ENCODE measurements around the gene LYVE1.

DNA sequence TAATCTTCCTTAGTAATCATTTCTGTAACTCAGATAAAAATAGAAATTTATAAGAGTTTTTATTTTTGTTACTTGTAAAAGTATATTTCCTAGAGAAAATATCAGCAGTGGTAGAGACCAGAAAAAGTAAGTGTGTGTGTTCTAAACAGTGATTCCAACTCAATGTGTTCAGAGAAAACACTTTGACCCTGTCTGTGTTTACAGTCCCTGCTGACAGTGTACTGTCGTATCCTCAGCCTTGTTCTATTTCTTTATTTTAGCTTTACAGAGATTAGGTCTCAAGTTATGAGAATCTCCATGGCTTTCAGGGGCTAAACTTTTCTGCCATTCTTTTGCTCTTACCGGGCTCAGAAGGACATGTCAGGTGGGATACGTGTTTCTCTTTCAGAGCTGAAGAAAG, 10.2 kb downstream of the LYVE1 start:
- TF ChIP-seq, protein P1, sequence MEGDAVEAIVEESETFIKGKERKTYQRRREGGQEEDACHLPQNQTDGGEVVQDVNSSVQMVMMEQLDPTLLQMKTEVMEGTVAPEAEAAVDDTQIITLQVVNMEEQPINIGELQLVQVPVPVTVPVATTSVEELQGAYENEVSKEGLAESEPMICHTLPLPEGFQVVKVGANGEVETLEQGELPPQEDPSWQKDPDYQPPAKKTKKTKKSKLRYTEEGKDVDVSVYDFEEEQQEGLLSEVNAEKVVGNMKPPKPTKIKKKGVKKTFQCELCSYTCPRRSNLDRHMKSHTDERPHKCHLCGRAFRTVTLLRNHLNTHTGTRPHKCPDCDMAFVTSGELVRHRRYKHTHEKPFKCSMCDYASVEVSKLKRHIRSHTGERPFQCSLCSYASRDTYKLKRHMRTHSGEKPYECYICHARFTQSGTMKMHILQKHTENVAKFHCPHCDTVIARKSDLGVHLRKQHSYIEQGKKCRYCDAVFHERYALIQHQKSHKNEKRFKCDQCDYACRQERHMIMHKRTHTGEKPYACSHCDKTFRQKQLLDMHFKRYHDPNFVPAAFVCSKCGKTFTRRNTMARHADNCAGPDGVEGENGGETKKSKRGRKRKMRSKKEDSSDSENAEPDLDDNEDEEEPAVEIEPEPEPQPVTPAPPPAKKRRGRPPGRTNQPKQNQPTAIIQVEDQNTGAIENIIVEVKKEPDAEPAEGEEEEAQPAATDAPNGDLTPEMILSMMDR (IDR thresholded peaks at IDR 0.05), result no peak
- TF ChIP-seq JUND (IDR thresholded peaks at IDR 0.05) (no peak), TAF1 (IDR thresholded peaks at IDR 0.05; ENCODE audit: borderline replicate concordance, low read depth, low read length) (no peak), EP300 (IDR thresholded peaks at IDR 0.05; ENCODE audit: borderline replicate concordance in 1 of 2, low read depth in 1 of 2, low read length in 1 of 2) (no peak), RAD21 (IDR thresholded peaks at IDR 0.05; ENCODE audit: low read length) (no peak), YY1 (IDR thresholded peaks at IDR 0.05; ENCODE audit: low read depth) (no peak), POLR2AphosphoS5 (IDR thresholded peaks at IDR 0.05; ENCODE audit: low read depth, low read length) (no peak), MEF2A (IDR thresholded peaks at IDR 0.05; ENCODE audit: borderline replicate concordance, low read depth) (no peak)
- TF ChIP-seq, protein P2, sequence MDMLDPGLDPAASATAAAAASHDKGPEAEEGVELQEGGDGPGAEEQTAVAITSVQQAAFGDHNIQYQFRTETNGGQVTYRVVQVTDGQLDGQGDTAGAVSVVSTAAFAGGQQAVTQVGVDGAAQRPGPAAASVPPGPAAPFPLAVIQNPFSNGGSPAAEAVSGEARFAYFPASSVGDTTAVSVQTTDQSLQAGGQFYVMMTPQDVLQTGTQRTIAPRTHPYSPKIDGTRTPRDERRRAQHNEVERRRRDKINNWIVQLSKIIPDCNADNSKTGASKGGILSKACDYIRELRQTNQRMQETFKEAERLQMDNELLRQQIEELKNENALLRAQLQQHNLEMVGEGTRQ (IDR thresholded peaks at IDR 0.05; ENCODE audit: borderline replicate concordance, low read depth, low read length), result no peak
- TF ChIP-seq, protein P3, sequence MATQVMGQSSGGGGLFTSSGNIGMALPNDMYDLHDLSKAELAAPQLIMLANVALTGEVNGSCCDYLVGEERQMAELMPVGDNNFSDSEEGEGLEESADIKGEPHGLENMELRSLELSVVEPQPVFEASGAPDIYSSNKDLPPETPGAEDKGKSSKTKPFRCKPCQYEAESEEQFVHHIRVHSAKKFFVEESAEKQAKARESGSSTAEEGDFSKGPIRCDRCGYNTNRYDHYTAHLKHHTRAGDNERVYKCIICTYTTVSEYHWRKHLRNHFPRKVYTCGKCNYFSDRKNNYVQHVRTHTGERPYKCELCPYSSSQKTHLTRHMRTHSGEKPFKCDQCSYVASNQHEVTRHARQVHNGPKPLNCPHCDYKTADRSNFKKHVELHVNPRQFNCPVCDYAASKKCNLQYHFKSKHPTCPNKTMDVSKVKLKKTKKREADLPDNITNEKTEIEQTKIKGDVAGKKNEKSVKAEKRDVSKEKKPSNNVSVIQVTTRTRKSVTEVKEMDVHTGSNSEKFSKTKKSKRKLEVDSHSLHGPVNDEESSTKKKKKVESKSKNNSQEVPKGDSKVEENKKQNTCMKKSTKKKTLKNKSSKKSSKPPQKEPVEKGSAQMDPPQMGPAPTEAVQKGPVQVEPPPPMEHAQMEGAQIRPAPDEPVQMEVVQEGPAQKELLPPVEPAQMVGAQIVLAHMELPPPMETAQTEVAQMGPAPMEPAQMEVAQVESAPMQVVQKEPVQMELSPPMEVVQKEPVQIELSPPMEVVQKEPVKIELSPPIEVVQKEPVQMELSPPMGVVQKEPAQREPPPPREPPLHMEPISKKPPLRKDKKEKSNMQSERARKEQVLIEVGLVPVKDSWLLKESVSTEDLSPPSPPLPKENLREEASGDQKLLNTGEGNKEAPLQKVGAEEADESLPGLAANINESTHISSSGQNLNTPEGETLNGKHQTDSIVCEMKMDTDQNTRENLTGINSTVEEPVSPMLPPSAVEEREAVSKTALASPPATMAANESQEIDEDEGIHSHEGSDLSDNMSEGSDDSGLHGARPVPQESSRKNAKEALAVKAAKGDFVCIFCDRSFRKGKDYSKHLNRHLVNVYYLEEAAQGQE (IDR thresholded peaks at IDR 0.05; ENCODE audit: low read depth, low read length), result no peak
- TF ChIP-seq, protein P4, sequence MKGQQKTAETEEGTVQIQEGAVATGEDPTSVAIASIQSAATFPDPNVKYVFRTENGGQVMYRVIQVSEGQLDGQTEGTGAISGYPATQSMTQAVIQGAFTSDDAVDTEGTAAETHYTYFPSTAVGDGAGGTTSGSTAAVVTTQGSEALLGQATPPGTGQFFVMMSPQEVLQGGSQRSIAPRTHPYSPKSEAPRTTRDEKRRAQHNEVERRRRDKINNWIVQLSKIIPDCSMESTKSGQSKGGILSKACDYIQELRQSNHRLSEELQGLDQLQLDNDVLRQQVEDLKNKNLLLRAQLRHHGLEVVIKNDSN (IDR thresholded peaks at IDR 0.05; ENCODE audit: borderline replicate concordance, low read depth), result no peak
